Choroid plexus epithelial cell (primary cell): Measurements from ENCODE around the gene DAPK1.

Experiments used
- DNase-seq: peaks from one replicate; pipeline ENCODE4 v3.0.0-alpha.2; 2010; ENCODE audit warnings: low read depth
- H3K4me3 ChIP-seq: 2 replicates; pipeline ENCODE4 v1.5.1; 2011; ENCODE audit warnings: low read depth, mild to moderate bottlenecking, control low read depth, low read length, moderate library complexity
- TF ChIP-seq, protein P1 (sequence below): conservative IDR thresholded peaks from 2 replicates; pipeline ENCODE4 v1.5.1; 2011; ENCODE audit warnings: low read depth, mild to moderate bottlenecking, control low read depth, inconsistent platforms, low read length, moderate library complexity

Gene DAPK1

DNA sequence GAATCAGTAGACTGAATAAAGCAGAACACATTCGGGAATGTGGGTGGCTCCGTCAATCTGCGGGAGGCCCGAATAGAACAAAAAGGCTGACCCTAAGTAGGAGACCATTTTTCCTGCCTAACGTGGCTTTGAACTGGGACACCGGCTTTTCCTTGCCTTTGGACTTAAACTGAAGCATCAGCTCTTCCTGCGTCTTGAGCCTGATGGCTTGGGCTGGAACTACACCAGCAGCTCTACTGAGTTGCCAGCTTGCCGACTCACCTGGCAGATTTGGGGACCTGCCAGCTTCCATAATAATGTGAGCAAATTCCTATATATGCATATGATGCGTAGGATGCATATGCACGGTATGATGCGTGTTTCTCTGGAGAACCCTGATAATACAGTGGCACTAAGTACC is 111.3 kb downstream of the DAPK1 start:
- DNase-seq = no peak
- no peak overlapping the region for H3K4me3 ChIP-seq
- TF ChIP-seq, protein P1, sequence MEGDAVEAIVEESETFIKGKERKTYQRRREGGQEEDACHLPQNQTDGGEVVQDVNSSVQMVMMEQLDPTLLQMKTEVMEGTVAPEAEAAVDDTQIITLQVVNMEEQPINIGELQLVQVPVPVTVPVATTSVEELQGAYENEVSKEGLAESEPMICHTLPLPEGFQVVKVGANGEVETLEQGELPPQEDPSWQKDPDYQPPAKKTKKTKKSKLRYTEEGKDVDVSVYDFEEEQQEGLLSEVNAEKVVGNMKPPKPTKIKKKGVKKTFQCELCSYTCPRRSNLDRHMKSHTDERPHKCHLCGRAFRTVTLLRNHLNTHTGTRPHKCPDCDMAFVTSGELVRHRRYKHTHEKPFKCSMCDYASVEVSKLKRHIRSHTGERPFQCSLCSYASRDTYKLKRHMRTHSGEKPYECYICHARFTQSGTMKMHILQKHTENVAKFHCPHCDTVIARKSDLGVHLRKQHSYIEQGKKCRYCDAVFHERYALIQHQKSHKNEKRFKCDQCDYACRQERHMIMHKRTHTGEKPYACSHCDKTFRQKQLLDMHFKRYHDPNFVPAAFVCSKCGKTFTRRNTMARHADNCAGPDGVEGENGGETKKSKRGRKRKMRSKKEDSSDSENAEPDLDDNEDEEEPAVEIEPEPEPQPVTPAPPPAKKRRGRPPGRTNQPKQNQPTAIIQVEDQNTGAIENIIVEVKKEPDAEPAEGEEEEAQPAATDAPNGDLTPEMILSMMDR = no peak

DNA sequence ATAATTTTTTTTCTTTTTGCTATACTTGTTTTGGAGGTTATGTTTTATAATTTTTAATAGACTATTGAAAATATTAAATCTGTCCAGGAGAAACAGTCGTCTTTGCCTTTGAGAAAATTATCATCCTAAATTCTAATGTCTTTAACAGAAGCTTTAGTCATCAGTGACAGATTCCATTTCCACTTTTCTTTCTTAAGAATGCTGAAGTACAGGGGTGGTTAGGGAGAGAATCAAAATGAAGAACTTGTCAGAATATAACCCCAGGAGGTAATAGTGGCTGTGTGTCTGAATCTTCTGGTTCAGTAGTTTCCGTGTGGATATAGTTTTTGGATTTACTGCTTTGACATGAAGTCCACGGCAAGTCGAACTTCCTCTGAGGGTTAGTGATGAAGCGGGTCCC is 111.8 kb downstream of the DAPK1 start:
- DNase-seq = no peak

GRCh38 chr9:87610200-87611155 is 112.8 kb downstream of the DAPK1 start:
- TF ChIP-seq, protein P1 = no peak
- DNase-seq = peak; percentile 63
- H3K4me3 ChIP-seq = no peak overlapping the region

More for the DNA sequence above, 111.8 kb downstream of the DAPK1 start:
- H3K4me3 ChIP-seq = no peak overlapping the region
- TF ChIP-seq, protein P1 = no peak

DNA sequence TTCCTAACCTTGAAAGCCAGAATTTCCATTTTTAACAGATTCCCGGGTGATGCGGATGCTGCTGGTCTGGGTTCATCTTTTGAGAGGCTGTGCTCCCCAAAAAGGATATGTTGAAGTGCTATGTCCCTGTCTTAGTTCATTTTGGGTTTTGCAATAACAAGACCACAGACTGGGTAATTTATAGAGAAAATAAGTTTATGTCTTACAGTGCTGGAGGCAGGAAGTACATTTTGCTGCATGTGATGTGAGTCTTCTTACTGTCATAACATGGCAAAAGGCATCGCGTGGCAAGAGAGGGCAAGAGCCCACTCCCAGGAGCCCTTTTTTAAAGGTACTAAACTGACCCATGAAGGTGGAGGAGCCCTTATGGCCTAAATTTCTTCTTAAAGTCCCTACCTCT is 114.1 kb downstream of the DAPK1 start:
- no peak for DNase-seq
- TF ChIP-seq, protein P1 = no peak
- no peak overlapping the region for H3K4me3 ChIP-seq

- no peak for DNase-seq
- TF ChIP-seq, protein P1 = no peak
- no peak overlapping the region for H3K4me3 ChIP-seq
Measured at GRCh38 chr9:87612536-87612935, 114.9 kb downstream of the DAPK1 start.

DNA sequence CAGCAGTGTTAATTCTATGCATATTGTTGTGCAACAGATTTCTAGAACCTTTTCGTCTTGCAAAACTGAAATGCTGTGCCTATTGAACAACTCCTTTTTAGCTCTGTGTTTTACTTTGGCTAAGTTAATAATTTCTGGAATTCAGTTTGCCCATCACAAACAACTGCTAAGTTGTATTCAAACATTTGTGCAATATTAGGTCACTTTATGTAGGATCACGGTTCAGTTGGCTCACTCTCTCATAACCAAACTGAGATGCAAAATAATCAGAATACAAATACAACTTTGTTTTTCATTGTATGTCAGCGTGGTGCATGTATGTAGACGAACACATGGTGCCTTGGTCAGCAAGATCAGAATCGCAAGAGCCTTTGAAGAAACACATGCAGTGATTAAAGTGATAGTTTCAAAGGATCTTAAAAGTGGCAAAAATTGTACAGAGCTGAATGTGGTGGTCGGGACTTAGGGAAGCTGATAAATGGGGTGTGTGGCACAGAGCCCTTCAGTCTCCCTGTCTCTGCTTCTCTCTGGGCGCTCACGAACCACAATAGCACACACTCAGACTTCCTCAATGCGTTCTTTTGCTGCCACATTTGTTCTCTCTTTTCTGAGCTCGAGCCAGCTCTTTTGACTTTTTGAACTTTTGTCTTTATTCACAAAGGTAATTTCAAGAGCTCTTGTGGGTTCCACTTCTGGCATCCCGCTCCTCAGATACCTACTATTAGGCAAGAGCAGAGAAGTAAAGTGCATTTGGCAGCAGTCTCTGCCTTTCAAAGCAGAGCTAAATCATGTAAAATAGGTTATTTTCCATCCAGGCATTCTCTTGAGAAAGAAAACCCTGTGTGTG is 115.8 kb downstream of the DAPK1 start:
- H3K4me3 ChIP-seq = no peak overlapping the region
- TF ChIP-seq, protein P1 = no peak
- peak; percentile 41 for DNase-seq
